Aorta (tissue), 5 donors: Measurements from ENCODE around the gene AGAP1. TPM values are rescaled to one million over a fixed set of nuclear protein-coding genes. Genes with fewer than 3 reads are reported as not detected.

Experiments used
- ATAC-seq: fragments of 200-7000 bp; cut with Tn5 transposase; one replicate; pipeline ENCODE4 v1.9.1; 2022; ENCODE audit warnings: moderate library complexity; ENCODE audit not compliant: low FRiP score
- DNase-seq, 2 donors: peaks; one replicate each; pipeline ENCODE4 v3.0.0-alpha.2; 2020
- H3K27ac ChIP-seq, 2 donors: one replicate each; pipeline ENCODE4 v1.5.1; 2013; ENCODE audit warnings: low read length in 2 of 2, mild to moderate bottlenecking in 2 of 2, moderate library complexity in 2 of 2, control low read depth in 1 of 2, inconsistent platforms in 1 of 2, low read depth in 1 of 2
- H3K27me3 ChIP-seq, 2 donors: one replicate each; pipeline ENCODE4 v1.6.1; 2013; ENCODE audit warnings: control low read depth in 1 of 2, low read length in 1 of 2, mild to moderate bottlenecking in 1 of 2, moderate library complexity in 1 of 2; ENCODE audit not compliant: insufficient read depth in 2 of 2, control insufficient read depth in 1 of 2
- H3K36me3 ChIP-seq, 2 donors: one replicate each; pipeline ENCODE4 v1.6.1; 2013; ENCODE audit warnings: control low read depth in 1 of 2, low read length in 1 of 2, mild to moderate bottlenecking in 1 of 2; ENCODE audit not compliant: insufficient read depth in 2 of 2, control insufficient read depth in 1 of 2
- H3K4me1 ChIP-seq, 2 donors: one replicate each; pipeline ENCODE4 v1.6.1; 2013; ENCODE audit warnings: low read length in 2 of 2, control low read depth in 1 of 2, mild to moderate bottlenecking in 1 of 2, moderate library complexity in 1 of 2; ENCODE audit not compliant: insufficient read depth in 2 of 2, control insufficient read depth in 1 of 2
- H3K4me3 ChIP-seq, 2 donors: one replicate each; pipeline ENCODE4 v1.5.1; 2013; ENCODE audit warnings: low read length in 2 of 2, control low read depth in 1 of 2, mild to moderate bottlenecking in 1 of 2
- H3K9me3 ChIP-seq: one replicate; pipeline ENCODE4 v1.6.1; 2013; ENCODE audit warnings: mild to moderate bottlenecking, low read length; ENCODE audit not compliant: control insufficient read depth
- WGBS, 2 donors: extraction: QIAGEN DNeasy Blood & Tissue Kit; methylation state at CpG; one replicate each; pipeline ENCODE4 v1.1.7; 2013; 5-methylcytosine and 5-hydroxymethylcytosine counted together
- intact Hi-C, 2 donors: fragments of 100-400 bp; cut with DNase I; formaldehyde crosslinking; loops; one replicate each; pipeline versions ENCODE4 v1.14.2 to v1.15.0; 2022
- polyA plus RNA-seq, 2 donors: library from polyadenylated mRNA; stranded (reverse); fragments of 200-250 nt; gene quantifications; one replicate each; pipeline ENCODE4 v1.2.3, GENCODE V29; 2013
- total RNA-seq, 2 donors: library from RNA; stranded (reverse); fragmentation: NEBNext Ultra II Directional; extraction: Animal tissue kit (Norgen Biotek cat#: 25700); gene quantifications; one replicate each; pipeline ENCODE4 v1.2.1, GENCODE V29; 2021
- donor health status: healthy with polysubstance abuse.
- donor health status: Bipolar disorder and iron deficiency.
- donor health status: DM: no; HTN: no; CAD: no.
- donor health status: DM: no; HTN: no; CAD: no.
- donor health status: DM: yes; HTN: yes; CAD: no.

The AGAP1 gene
- total and polyA plus RNA-seq, 4 donors, result 3.0 to 32.7 (median 12.7) TPM

DNA sequence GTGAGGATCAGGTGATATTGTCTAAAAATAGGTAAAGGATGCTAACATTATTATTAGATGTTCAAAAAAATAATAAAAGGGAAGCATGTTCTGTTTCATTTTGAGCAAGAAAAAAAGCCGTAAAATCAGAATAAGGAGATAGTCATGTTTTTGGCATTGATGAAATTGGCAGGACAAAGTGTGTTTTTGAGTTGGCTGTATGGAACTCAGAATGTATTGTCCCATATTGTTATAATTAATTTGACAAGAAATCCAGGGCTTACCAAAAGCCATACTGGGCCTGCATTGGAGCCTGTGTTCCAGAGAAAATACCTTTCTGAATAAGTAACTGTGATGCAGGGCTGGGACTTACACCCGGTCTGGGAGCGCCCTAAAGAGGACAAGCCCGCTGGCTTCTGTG is 232.0 kb downstream of the AGAP1 start:
- Histone ChIP-seq H3K9me3 (no peaks in the 10 kb centered on the region), H3K27ac (no peak overlapping the region), H3K36me3 (no peaks in the 10 kb centered on the region), H3K4me3 (no peak overlapping the region), H3K27me3 (no peaks in the 10 kb centered on the region), H3K4me1 (no peaks in the 10 kb centered on the region)
- 85 to 86% methylated on average over 4 of the region's 4 CpGs for WGBS, 2 donors
- ATAC-seq (no peak), DNase-seq (no peak)
- intact Hi-C loops, result no loop called here

DNA sequence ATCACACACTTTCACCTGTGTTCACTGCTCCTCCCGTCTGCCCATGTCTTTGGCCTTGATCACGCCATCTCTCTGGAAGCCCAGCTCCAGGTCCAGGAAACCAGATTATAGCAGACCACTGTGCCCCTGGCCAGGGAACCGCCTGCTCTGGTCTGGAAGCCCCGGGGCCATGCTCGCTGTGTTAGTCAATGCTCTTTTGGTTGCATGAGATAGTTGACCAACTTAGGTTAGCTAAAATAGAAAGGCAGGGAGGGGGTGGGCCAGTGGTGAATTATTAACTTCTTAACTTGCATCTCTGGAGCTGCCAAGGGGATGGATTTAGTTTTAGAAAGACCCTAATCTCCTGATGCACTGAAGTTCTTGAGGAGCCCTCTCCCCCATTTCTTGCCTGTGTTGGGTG is 232.7 kb downstream of the AGAP1 start:
- Histone ChIP-seq H3K27ac (no peak overlapping the region), H3K9me3 (no peaks in the 10 kb centered on the region), H3K4me3 (no peak overlapping the region), H3K36me3 (no peaks in the 10 kb centered on the region), H3K4me1 (no peaks in the 10 kb centered on the region), H3K27me3 (no peaks in the 10 kb centered on the region)
- intact Hi-C loops, result no loop called here
- no peak for DNase-seq
- ATAC-seq, result no peak
- WGBS, 2 donors, result 97 to 98% methylated on average over 5 of the region's 5 CpGs

DNA sequence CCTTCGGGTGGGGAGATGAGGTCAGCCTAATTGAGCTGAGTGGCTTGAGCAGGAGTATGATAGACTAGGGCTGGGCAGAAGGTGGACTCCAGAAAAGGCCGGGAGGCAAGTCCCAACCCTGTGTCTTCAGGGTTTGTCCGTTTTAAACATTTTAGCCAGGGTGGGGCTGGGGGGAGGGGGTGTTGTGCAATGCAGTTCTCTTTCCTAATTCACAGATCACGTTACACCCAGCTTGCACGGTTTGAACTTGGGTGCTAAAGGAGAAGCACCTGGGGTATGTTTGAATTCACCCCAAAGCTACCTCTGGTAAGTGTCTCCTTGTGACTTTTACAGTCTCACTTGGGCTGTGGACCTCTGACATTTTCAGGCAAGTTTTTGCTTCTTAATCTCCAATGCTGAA is 233.3 kb downstream of the AGAP1 start:
- DNase-seq, result no peak
- intact Hi-C loops, result no loop called here
- Histone ChIP-seq H3K27ac (no peak overlapping the region), H3K36me3 (no peaks in the 10 kb centered on the region), H3K27me3 (no peaks in the 10 kb centered on the region), H3K4me3 (no peak overlapping the region), H3K9me3 (no peaks in the 10 kb centered on the region), H3K4me1 (no peaks in the 10 kb centered on the region)
- WGBS, 2 donors, result 87 to 93% methylated on average over 5 of the region's 5 CpGs
- ATAC-seq, result no peak

DNA sequence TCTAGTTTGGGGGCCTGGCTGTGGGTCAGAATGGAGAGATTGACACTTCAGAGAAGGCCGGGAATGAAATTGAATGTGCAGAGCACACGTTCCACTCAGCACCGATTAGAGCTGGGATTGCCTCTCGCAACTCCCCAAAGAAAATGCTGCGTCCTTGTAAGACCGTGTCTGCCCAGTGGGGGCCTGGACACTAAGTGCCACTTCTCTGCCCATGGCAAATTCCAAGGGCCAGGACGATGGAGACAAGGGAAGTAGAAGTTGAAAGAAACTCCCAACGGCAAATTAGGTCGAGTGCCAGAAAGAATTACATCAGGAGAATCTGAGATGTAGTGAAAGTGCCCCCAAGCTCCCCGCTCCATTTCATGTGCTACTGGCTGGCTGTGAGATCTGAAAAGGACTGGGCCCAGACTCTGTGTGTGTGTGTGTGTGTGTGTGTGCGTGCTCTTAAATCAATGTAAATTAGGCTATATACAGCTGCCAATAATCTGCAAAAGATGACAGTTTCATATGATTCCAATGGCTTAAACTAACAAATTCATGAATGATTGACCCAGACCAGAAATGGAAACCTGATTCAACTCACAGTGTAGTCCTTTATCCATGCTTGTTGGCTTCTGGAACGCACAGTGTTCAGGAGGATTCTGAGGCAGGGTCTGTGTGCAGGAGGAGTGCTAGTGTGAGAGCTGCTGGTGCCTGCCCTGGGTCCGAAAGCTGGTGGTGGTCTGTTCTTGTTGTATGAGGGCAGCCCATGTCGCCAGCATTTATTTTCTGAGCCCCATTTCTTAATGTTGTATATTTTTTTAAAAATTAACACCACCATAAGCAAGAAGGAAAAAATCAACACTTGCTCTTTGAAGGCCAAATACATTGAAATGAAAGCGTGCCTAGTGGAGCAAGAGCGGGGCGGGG is 234.3 kb downstream of the AGAP1 start:
- WGBS, 2 donors, result 93 to 94% methylated on average over 17 of the region's 17 CpGs
- Histone ChIP-seq H3K36me3 (no peaks in the 10 kb centered on the region), H3K27me3 (no peaks in the 10 kb centered on the region), H3K27ac (no peak overlapping the region), H3K9me3 (no peaks in the 10 kb centered on the region), H3K4me3 (no peak overlapping the region), H3K4me1 (no peaks in the 10 kb centered on the region)
- no peak for DNase-seq
- no peak for ATAC-seq
- intact Hi-C loops, result no loop called here

DNA sequence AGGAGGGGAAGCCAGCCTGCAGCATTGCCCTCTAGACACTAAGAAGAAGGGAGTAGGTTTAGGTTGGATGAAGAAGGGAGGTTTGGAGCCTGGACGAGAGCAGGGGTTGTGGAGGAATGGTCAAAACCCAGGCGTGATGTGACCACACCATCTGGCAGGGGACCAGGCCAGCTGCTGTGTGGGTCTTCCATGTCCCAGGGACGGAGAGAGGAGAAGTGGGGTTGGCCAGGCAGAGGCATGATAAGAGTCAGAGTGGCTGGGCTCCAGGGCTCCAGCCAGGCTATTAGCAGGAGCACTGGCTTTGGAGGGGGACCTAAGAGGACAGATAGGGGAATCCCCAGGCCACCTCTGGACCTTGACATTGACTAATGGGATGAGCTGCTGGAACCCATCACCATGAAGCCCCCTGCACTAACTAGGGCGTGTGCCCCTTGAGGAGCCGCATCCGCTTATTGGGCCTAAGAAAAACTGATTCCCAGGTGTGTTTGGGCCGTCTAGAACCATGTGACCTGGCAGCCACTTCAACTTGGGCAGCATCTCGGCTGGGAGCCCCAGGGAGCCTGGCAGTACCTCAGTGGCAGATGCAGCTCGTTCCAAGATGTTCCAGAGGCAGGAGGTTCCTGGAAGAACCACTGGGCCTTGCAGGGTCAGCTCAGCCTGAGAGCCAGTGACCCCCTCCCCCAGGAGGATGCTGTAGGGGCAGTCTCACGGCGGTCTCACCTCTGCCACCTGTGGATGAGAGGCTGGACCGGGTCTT is 235.1 kb downstream of the AGAP1 start:
- no peaks in the 10 kb centered on the region for H3K27me3 ChIP-seq
- ATAC-seq (no peak), DNase-seq (no peak)
- no peaks in the 10 kb centered on the region for H3K36me3 ChIP-seq
- no peaks in the 10 kb centered on the region for H3K4me1 ChIP-seq
- H3K27ac ChIP-seq, result no peak overlapping the region
- intact Hi-C loops, result no loop called here
- H3K9me3 ChIP-seq, result no peaks in the 10 kb centered on the region
- 89 to 90% methylated on average over 12 of the region's 12 CpGs for WGBS, 2 donors
- H3K4me3 ChIP-seq, result no peak overlapping the region

DNA sequence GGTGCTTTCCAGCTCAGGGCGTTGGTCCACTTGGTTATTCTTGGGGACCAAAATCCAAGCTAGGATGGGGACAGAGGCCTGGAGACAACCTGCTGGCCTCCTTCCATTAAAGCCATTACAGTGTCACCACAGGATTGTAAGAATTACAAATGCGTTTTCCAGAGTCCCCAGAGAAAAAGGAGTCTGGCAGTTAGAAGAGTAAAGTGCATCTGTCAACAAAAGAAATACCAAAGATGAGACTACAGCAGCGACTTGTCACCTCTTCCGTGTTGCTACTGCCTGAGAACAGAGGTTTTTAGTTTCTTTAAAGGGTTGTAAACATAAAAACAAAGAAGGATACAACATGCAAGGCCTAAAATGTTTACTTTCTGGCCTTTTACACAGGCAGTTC is 235.7 kb downstream of the AGAP1 start:
- Histone ChIP-seq H3K27me3 (no peaks in the 10 kb centered on the region), H3K4me3 (no peak overlapping the region), H3K4me1 (no peaks in the 10 kb centered on the region), H3K36me3 (no peaks in the 10 kb centered on the region), H3K9me3 (no peaks in the 10 kb centered on the region), H3K27ac (no peak overlapping the region)
- DNase-seq, result no peak
- WGBS, 2 donors, result 83 to 85% methylated on average over 4 of the region's 4 CpGs
- no peak for ATAC-seq
- intact Hi-C loops, result no loop called here

DNA sequence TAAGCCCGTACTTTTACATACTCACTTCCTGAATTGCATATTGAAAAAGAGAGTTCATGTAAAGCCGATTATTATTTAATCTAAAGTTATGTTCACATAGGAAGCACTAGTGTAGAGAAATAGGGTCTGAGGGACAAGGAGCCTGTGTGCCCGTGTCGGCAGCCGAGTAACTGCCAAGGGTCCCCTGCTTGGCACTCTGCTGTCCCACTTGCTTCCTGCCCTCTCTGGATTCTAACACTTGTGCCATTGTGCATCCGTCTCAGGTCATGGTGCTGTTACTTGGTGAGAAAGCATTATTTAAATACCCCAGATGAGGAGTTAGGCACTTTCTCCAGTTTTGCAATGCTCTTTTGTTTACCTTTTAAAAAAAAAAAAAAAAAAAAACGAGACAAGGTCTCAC is 236.3 kb downstream of the AGAP1 start:
- DNase-seq (no peak), ATAC-seq (no peak)
- Histone ChIP-seq H3K4me1 (no peaks in the 10 kb centered on the region), H3K36me3 (no peaks in the 10 kb centered on the region), H3K27me3 (no peaks in the 10 kb centered on the region), H3K27ac (no peak overlapping the region), H3K4me3 (no peak overlapping the region), H3K9me3 (no peaks in the 10 kb centered on the region)
- WGBS, 2 donors, result 90 to 92% methylated on average over 7 of the region's 7 CpGs
- intact Hi-C loops, result no loop called here

DNA sequence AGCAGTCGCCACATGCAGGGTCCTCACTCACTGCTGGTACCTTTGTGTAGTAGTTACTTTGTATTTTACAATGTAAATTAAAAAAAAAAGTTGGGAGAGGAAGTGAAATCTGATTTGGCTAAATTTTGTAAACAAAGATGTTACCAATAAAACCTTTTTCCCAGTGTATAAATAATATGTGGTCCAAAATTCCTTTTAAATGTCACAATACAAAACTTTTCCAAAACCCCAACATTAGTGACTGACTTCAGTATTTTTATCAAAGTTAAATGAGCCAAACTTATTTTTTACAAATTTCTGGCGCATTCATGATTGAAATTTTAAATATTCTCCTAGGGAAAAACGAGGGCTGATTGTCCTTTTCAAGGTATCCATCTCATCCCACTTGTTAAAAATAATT is 239.9 kb downstream of the AGAP1 start:
- WGBS, 2 donors, result 60 to 66% methylated on average over 3 of the region's 3 CpGs
- ATAC-seq, result no peak
- Histone ChIP-seq H3K9me3 (no peaks in the 10 kb centered on the region), H3K4me1 (no peaks in the 10 kb centered on the region), H3K27ac (no peak overlapping the region), H3K4me3 (no peak overlapping the region), H3K36me3 (no peaks in the 10 kb centered on the region), H3K27me3 (no peaks in the 10 kb centered on the region)
- no peak for DNase-seq
- intact Hi-C loops, result no loop called here

DNA sequence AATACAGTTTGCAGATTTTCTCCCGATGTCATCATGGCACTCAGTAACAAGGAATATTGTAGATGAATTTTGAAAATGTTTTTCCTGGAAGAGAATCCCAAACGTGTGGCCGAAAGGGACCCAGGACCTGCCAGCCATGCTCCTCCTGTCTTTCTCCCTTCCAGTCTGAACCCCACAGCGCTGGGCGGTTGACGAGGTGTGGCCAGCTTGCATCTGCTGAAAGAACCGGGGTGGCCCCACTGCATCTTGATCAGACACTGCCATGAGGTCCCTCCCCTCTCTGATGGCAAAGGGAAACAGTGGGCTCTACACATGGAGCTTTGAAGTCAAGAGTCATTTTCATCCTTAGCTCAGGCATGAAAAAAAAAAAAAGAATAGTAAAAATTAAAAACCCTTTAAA is 240.3 kb downstream of the AGAP1 start:
- intact Hi-C loops, result no loop called here
- Histone ChIP-seq H3K9me3 (no peaks in the 10 kb centered on the region), H3K36me3 (no peaks in the 10 kb centered on the region), H3K4me3 (no peak overlapping the region), H3K27me3 (no peaks in the 10 kb centered on the region), H3K27ac (no peak overlapping the region), H3K4me1 (no peaks in the 10 kb centered on the region)
- 56 to 64% methylated on average over 7 of the region's 7 CpGs for WGBS, 2 donors
- ATAC-seq (no peak), DNase-seq (no peak)
